Measurements from ENCODE around the gene C4orf33. TPM values are rescaled to one million over a fixed set of nuclear protein-coding genes. Genes with fewer than 3 reads are reported as not detected.

C4orf33 gene
- total RNA-seq, 2 experiments from 2014 or later: 11.8 to 18.6 TPM

GRCh38 chr4:129111919-129112318, 16.0 kb downstream of the C4orf33 start:
- intact Hi-C loops (cut with micrococcal nuclease; ENCODE audit: unreplicated experiment): no loop called here
- TF ChIP-seq EZH2phosphoT487 (IDR thresholded peaks at IDR 0.05; ENCODE audit: borderline replicate concordance, low read depth, low read length) (no peak), CTCF (conservative IDR thresholded peaks at IDR 0.05; ENCODE audit: low read length) (peak; percentile 31)
- Histone ChIP-seq H3K36me3 (ENCODE audit: insufficient read depth, low read length) (no peaks in the 10 kb centered on the region), H3K4me3 (ENCODE audit: low read depth, low read length, poor library complexity, severe bottlenecking) (no peak overlapping the region), H3K4me1 (ENCODE audit: insufficient read depth, low read length, poor library complexity, severe bottlenecking) (no peaks in the 10 kb centered on the region), H3K4me2 (ENCODE audit: low read length) (no peak overlapping the region), H2AFZ (ENCODE audit: low read length) (no peak overlapping the region), H3K79me2 (ENCODE audit: insufficient read depth, low read depth, low read length) (no peaks in the 10 kb centered on the region), H3K9me3 (ENCODE audit: low read length) (no peaks in the 10 kb centered on the region), H4K20me1 (ENCODE audit: insufficient read depth, low read length) (no peaks in the 10 kb centered on the region), H3K27ac (ENCODE audit: low read depth, low read length, poor library complexity, severe bottlenecking) (no peak overlapping the region), H3K9me2 (ENCODE audit: insufficient read depth, low read length) (no peaks in the 10 kb centered on the region; the same call in 1 of the 2 replicates)
- no TSS peak for BruUV-seq (replicated peaks)
- CTCF ChIA-PET (ENCODE audit: unreplicated experiment): no interaction called here
- no peak for DNase-seq (ENCODE audit: low spot score)
- POLR2A ChIA-PET: interaction anchor here (1.0 kb wide), 1 partner anchor 19 kb away, joined by 3 read pairs; the partner anchor contains the start of gene SCLT1

GRCh38 chr4:129113434-129113833, 17.5 kb downstream of the C4orf33 start:
- BruUV-seq (replicated peaks): no TSS peak
- ChIA-PET CTCF (ENCODE audit: unreplicated experiment) (no interaction called here), POLR2A (interaction anchor here (0.5 to 1.7 kb wide), 3 partner anchors 15 to 955 kb away, joined by 3 to 4 read pairs (median 3); no protein-coding TSS in a partner anchor)
- Histone ChIP-seq H3K79me2 (ENCODE audit: insufficient read depth, low read depth, low read length) (no peaks in the 10 kb centered on the region), H3K27ac (ENCODE audit: low read depth, low read length, poor library complexity, severe bottlenecking) (no peak overlapping the region), H2AFZ (ENCODE audit: low read length) (no peak overlapping the region), H3K4me2 (ENCODE audit: low read length) (no peak overlapping the region), H4K20me1 (ENCODE audit: insufficient read depth, low read length) (no peaks in the 10 kb centered on the region), H3K4me3 (ENCODE audit: low read depth, low read length, poor library complexity, severe bottlenecking) (no peak overlapping the region), H3K36me3 (ENCODE audit: insufficient read depth, low read length) (no peaks in the 10 kb centered on the region), H3K9me3 (ENCODE audit: low read length) (no peaks in the 10 kb centered on the region), H3K4me1 (ENCODE audit: insufficient read depth, low read length, poor library complexity, severe bottlenecking) (no peaks in the 10 kb centered on the region), H3K9me2 (ENCODE audit: insufficient read depth, low read length) (no peaks in the 10 kb centered on the region; the same call in 1 of the 2 replicates)
- intact Hi-C loops (cut with micrococcal nuclease; ENCODE audit: unreplicated experiment): no loop called here
- DNase-seq (ENCODE audit: low spot score): no peak
- TF ChIP-seq EZH2phosphoT487 (IDR thresholded peaks at IDR 0.05; ENCODE audit: borderline replicate concordance, low read depth, low read length) (no peak), CTCF (conservative IDR thresholded peaks at IDR 0.05; ENCODE audit: low read length) (no peak)

- no peak overlapping the region for H3K4me2 ChIP-seq (ENCODE audit: low read length)
- H3K36me3 ChIP-seq (ENCODE audit: insufficient read depth, low read length): no peaks in the 10 kb centered on the region
- no peaks in the 10 kb centered on the region for H4K20me1 ChIP-seq (ENCODE audit: insufficient read depth, low read length)
- CTCF ChIA-PET (ENCODE audit: unreplicated experiment): no interaction called here
- no peak for DNase-seq (ENCODE audit: low spot score)
- no peaks in the 10 kb centered on the region; the same call in 1 of the 2 replicates for H3K9me2 ChIP-seq (ENCODE audit: insufficient read depth, low read length)
- no peak overlapping the region for H3K4me3 ChIP-seq (ENCODE audit: low read depth, low read length, poor library complexity, severe bottlenecking)
- POLR2A ChIA-PET: interaction anchor here (0.7 to 1.7 kb wide), 2 partner anchors 16 to 954 kb away, joined by 3 to 4 read pairs; no protein-coding TSS in a partner anchor
- intact Hi-C loops (cut with micrococcal nuclease; ENCODE audit: unreplicated experiment): no loop called here
- no peaks in the 10 kb centered on the region for H3K4me1 ChIP-seq (ENCODE audit: insufficient read depth, low read length, poor library complexity, severe bottlenecking)
- no peak overlapping the region for H2AFZ ChIP-seq (ENCODE audit: low read length)
- no peak overlapping the region for H3K27ac ChIP-seq (ENCODE audit: low read depth, low read length, poor library complexity, severe bottlenecking)
- no TSS peak for BruUV-seq (replicated peaks)
- H3K79me2 ChIP-seq (ENCODE audit: insufficient read depth, low read depth, low read length): no peaks in the 10 kb centered on the region
- H3K9me3 ChIP-seq (ENCODE audit: low read length): no peaks in the 10 kb centered on the region
- no peak for TF ChIP-seq EZH2phosphoT487 (IDR thresholded peaks at IDR 0.05; ENCODE audit: borderline replicate concordance, low read depth, low read length)
- TF ChIP-seq CTCF (conservative IDR thresholded peaks at IDR 0.05; ENCODE audit: low read length): no peak
Measured at GRCh38 chr4:129113919-129114318, 18.0 kb downstream of the C4orf33 start.
